ENCODE results near the gene PHKB.
"Not testable (repeated sequence)": the region's sequence is repeated elsewhere in the genome, so short reads cannot be mapped to it uniquely, and the experiment has no call there.

PHKB gene

DNA sequence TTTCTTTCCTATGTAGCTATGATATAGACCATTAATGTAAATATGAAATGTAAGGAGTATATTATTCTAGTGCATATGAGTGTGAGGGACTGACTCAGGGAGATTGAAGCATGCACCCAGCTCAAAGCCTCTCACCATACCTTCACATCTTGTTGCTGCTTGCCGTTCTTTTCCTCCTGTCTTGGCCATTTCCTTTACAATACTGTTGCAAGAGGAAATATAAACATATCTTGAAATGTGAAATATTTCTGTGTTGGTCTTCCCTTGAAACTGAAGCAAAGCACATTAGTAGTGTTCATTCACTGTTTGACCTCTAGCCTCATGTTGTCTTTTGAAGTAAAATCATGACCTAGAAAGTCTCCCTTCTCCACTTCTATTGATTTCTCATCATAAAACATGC, 46.6 kb downstream of the PHKB start:
- no peak for DNase-seq (ENCODE audit: low spot score)

DNA sequence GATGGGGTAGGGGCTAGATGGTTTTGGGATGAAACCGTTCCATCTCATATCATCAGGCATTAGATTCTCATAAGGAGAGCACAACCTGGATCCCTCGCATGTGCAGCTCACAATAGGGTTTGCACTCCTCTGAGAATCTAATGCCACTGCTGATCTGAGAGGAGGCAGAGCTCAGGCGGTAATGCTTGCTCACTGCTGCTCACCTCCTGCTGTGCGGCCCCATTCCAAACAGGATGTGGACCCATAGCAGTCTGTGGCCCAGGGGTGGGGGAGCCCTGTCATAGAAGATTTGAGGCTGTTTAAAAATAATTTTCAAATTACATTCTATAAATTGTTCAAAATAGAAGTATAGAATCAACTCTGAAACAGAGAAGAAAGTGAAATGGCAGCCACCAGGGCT, 50.8 kb downstream of the PHKB start:
- DNase-seq (ENCODE audit: low spot score): no peak

DNA sequence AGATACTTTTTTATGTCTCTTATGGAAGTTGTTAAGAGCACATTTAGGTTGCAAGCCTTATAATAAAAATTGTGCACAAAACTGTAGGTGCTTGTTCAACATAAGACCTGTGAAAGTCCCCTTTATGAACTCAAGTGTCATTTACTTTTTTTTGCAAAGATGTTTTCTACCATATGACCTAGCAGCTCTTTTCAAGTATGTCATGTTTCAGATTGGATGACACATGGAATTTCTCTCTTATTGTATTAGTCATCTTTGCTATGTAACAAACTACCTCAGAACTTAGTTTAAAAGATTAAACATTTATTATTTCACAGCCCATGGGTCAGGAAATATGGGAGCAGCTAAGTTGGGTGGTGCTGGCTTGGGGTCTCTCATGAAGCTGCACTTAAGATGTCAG, 57.9 kb downstream of the PHKB start:
- no peak for DNase-seq (ENCODE audit: low spot score)

DNA sequence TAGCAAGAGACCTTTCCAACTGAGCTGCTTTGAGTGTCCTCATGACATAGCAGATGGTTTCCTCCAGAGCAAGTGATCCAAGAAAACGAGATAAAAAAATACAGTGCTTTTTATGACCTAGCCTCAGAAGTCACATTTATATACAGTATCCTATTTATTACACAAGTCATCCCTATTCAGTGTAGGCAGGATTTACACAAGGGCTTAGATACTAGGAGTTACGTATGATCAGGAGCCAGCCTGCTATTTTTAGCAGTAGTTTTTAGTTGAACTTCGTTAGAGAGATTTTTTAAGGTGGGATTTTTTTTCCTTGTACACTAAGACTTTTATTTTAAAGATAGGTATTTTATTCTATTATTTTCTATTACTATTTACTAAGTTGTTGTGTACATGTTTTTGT, 58.4 kb downstream of the PHKB start:
- no peak for DNase-seq (ENCODE audit: low spot score)

DNA sequence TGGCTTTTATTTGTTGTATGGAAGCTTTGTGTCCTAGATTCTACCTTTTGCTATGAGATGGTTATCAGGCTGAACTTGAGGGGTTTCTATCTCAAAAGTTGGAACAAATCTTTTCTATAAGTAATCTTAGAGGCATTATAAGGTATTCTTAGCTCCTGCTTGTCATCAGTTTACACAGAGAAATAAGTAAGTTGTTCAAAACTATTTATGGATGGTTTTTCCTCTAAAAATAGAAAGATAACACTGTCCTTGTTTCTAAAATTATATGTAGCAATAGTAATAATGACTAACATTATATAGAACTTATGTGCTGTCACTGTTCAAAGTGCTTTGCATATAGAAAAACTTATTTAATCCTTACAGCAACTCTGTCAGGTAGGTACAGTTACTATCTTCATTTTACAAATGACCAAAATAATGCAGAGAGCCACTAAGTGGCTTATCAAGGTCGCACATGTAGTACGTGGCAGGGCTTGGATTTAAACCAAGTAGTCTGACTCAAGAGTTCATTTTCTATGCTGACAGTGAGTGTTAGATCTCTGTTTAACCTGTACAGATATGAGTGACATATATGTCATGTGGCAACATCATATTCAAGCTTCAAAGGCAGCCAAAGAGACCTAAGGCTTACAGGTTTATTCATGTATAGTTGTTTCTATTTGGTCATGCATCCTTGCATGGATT, 59.0 kb downstream of the PHKB start:
- no peak for DNase-seq (ENCODE audit: low spot score)

DNA sequence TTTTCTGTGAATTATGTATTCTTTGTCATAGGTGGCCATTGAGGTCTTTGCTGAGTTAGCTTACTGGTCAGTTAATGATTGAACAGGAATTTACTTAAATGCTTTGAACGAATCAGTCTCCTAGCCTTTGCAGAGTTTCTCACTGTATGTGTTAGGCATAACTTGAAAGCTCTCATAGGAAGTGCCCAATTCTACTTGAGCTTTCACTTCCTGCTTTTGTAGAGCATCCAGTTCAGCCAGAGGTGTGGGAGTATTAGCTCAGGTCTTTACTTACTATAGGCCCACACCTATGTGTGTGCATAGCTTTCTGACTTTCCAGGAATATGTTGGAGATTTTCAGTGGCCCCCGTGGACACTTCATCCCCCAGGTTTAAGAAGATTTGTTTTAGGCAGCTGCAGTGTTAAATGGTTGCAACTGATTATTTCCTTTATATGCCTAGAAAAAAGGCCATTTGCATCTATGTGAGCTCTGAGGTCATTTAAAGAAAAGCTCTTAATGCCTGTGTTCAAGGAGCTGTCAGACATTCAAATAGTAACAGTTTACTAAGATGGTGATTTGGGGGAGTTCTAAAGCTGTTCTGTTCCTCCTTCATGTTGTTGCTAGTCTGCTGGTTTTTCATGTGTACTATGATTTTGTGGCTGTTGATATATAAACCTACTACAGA, 62.3 kb downstream of the PHKB start:
- DNase-seq (ENCODE audit: low spot score): no peak

DNA sequence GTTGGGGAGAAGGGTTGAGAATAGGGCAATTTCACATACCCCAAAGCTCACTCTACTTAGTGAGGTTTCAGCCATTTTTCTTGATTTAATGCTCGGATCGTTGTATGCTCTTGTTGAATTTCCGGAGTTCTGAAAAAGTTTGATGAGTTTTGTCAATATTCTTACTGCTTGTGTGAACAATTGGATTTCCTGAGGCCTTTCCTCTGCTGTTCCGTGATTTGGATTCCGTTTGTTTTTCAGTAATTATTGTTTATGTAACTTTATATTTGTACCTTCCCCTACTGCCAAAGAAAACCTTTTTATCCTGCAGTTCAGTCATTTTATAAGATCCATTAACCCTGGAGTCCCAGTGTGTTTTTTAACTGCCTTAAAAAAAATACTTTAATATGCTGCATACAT, 62.9 kb downstream of the PHKB start:
- DNase-seq (ENCODE audit: low spot score): no peak

DNA sequence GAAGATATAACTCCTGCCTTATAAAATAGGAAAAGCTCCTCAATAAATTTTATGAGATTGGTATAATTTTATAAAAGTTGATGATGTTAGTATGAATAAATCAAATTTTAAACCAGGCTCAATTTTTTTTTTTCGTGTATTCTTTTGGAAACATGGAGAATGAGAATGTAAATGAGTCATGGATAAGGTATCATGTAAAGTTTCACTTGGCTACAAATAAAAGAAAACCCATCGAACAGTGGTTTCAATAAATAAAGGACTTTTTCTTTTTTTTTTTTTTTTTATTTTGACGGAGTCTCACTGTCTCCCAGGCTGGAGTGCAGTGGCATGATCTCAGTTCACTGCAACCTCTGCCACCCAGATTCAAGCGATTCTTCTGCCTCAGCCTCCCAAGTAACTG, 67.3 kb downstream of the PHKB start:
- DNase-seq (ENCODE audit: low spot score): peak; percentile 8

DNA sequence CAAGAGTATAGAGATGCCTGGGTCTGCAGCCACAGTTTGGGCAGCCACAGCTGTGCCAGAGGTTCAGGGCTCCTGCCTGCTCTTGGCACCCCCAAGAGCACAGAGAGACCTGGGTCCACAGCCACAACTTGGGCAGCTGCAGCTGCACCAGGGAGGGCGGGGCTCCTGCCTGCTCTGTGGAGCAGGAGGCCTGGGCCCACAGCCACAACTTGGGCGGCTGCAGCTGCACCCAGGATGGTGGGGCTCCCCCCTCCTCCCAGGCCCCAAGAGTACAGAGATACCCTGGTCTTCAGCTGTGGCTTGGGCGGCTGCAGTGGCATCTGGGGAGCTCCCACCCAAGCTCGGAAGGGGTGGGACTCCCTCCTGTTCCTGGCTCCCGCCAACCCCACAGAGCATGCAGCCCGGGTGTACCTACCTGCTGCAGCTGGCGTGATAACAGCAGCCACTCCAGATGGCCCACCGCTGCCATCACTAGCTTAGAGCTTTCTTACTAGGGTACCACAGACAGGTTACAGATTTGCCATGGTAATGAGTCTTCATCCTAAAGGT, 72.7 kb downstream of the PHKB start:
- no peak for DNase-seq (ENCODE audit: low spot score)

DNA sequence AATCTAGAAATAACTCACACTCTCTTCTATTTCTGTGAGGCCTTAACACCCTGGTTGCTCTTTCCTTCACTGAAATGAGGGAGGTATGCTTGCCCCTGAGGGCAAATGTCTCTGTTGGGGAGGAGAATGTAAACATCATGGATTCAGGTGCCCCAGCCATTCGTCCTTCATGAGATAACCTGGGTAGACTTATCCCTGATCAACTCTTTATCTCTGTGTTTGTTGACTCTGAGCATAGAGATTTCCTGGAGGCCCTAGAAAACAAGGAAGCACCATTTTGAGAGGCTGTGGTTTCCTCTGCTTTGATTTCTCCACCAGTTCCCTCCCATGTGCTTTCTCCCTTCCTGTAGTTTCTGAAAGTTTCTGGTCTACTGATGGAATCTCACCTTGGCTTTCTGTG, 77.3 kb downstream of the PHKB start:
- DNase-seq (ENCODE audit: low spot score): no peak

DNA sequence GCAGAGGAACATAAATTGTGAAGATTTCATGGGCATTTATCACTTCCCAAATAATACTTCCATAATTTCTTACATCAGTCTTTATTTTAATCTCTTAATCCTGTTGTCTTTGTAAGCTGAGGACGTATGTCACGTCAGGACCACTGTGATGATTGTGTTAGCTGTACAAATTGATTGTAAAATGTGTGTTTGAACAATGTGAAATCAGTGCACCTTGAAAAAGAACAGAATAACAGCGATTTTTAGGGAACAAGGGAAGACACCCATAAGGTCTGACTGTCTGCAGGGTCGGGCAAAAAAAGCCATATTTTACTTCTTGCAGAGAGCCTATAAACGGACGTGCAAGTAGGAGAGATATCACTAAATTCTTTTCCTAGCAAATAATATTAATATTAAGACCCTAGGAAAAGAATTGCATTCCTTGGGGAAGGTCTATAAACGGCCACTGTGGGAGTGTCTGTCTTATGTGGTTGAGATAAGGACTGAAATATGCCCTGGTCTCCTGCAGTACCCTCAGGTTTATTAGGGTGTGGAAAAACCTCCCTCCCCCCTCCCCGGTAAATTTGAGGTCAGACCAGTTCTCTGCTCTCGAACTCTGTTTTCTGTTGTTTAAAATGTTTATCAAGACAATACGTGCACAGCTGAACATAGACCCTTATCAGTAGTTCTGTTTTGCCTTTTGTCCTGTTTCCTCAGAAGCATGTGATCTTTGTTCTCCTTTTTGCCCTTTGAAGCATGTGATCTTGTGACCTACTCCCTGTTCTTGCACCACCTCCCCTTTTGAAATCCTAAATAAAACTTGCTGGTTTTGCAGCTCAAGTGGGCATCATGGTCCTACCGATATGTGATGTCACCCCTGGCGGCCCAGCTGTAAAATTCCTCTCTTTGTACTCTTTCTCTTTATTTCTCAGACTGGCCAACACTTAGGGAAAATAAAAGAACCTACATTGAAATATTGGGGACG, 78.9 kb downstream of the PHKB start:
- DNase-seq (ENCODE audit: low spot score): not testable (repeated sequence)

DNA sequence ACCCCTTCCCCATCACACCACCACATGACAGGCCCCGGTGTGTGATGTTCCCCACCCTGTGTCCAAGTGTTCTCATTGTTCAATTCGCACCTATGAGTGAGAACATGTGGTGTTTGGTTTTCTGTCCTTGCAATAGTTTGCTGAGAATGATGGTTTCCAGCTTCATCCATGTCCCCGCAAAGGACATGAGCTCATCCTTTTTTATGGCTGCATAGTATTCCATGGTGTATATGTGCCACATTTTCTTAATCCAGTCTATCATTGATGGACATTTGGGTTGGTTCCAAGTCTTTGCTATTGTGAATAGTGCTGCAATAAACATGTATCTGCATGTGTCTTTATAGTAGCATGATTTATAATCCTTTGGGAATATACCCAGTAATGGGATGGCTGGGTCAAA, 80.0 kb downstream of the PHKB start:
- not testable (repeated sequence) for DNase-seq (ENCODE audit: low spot score)

DNA sequence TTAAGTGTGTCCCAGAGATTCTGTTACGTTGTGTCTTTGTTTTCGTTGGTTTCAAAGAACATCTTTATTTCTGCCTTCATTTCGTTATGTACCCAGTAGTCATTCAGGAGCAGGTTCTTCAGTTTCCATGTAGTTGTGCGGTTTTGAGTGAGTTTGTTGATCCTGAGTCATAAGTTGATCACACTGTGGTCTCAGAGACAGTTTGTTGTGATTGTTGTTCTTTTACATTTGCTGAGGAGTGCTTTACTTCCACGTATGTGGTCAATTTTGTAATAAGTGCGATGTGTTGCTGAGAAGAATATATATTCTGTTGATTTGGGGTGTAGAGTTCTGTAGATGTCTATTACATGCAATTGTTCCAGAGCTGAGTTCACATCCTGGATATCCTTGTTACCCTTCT, 83.1 kb downstream of the PHKB start:
- DNase-seq (ENCODE audit: low spot score): not testable (repeated sequence)

DNA sequence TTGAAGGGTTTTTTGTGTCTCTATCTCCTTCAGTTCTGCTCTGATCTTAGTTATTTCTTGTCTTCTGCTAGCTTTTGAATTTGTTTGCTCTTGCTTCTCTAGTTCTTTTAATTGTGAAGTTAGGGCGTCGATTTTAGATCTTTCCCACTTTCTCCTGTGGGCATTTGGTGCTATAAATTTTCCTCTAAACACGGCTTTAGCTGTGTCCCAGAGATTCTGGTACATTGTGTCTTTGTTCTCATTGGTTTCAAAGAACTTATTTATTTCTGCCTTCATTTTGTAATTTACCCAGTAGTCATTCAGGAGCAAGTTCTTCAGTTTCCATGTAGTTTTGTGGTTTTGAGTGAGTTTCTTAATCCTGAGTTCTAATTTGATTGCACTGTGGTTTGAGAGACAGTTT, 90.1 kb downstream of the PHKB start:
- not testable (repeated sequence) for DNase-seq (ENCODE audit: low spot score)

DNA sequence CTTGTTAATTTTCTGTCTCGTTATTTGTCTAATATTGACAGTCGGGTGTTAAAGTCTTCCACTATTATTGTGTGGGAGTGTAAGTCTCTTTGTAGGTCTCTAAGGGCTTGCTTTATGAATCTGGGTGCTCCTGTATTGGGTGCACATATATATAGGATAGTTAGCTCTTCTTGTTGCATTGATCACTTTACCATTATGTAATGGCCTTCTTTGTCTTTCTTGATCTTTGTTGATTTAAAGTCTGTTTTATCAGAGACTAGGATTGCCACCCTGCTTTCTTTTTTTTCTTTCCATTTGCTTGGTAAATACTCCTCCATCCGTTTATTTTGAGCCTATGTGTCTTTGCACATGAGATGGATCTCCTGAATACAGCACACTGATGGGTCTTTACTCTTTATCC, 90.6 kb downstream of the PHKB start:
- not testable (repeated sequence) for DNase-seq (ENCODE audit: low spot score)

DNA sequence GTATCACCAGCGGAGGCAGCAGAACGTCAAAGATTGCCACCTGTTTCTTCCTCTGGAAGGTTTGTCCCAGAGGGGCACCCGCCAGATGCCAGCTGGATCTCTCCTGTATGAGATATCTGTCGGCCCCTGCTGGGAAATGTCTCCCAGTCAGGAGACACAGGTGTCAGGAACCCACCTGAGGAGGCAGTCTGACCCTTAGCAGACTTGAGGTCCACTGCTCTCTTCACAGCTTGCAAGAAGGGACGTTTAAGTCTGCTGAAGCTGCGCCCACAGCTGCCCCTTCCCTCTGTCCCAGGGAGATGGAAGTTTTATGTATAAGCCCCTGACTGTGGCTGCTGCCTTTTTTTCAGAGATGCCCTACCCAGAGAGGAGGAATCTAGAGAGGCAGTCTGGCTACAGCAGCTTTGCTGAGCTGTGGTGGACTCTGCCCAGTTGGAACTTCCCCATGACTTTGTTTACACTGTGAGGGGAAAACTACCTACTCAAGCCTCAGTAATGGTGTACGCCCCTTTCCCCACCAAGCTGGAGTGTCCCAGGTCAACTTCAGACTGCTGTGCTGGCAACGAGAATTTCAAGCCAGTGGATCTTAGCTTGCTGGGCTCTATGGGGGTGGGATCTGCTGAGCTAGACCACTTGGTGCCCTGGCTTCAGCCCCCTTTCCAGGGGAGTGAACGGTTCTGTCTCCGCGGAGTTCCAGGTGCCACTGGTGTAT, 92.9 kb downstream of the PHKB start:
- no peak for DNase-seq (ENCODE audit: low spot score)

DNA sequence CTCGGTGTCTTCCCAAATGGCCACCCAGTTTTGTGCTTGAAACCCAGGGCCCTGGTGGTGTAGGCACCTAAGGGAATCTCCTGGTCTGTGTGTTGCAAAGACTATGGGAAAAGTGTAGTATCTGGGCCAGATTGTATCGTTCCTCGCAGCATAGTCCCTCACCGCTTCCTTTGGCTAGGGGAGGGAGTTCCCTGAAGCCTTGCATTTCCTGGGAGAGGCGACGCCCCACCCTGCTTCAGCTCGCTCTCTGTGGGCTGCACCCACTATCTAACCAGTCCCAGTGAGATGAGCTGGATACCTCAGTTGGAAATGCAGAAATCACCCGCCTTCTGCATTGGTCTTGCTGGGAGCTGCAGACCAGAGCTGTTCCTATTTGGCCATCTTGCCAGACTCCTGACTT, 93.5 kb downstream of the PHKB start:
- DNase-seq (ENCODE audit: low spot score): not testable (repeated sequence)

DNA sequence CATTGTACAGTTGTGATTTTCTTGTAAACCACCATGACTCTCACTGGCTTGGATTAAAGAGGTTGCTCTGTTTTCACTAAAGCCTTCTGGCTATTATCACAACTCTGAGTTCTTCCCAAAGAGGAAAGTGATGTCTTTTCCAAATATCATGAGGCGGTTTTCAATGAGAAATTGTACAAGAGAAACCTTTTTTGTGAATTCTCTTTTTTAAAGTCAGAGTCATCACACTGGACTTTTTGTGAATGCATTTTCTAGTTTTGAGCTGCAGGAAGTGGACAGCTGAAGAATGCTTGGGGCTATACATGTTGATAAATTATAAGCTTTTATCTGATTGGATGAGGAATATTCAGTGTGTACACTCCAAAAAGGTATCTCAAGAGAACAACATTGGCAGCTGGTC, 100.2 kb downstream of the PHKB start:
- DNase-seq (ENCODE audit: low spot score): peak; percentile 51

DNA sequence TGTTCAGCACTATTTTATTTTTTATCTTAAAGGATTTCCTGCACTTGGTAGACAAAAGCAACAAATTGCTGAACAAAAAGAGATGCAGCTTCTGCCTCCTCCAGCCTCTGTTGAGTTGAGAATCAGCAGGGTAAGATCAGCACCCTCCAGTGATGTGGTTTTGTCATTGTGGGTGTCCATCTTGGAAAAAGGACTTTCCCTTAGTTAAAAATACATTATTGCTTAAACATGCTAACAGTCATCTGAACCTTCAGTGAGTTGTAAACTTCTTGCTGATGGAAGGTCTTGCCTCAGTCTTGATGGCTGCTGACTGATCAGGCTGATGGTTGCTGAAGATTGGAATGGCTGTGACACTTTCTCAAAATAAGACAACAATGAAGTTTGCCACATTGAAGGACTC, 101.2 kb downstream of the PHKB start:
- DNase-seq (ENCODE audit: low spot score): no peak

DNA sequence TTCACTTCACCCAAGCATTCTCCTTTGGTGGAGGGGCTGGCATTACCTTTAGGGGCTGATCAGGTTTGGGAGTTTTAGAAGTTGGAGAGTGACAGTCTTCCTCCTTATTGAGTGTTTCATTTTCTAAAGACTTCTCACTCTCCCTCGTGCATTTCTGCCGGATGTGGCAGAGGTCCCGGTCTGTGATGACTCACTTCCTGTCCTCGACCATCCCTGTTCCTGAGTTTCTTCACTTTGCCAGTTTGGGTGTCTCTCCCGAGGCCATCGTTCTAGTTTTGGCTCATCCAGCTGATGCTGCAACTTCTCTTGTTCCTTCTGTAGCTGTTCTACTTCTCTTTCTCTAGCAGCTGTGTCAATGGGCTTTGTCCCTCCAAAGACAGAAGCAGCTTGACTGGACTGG, 104.3 kb downstream of the PHKB start:
- DNase-seq (ENCODE audit: low spot score): no peak

DNA sequence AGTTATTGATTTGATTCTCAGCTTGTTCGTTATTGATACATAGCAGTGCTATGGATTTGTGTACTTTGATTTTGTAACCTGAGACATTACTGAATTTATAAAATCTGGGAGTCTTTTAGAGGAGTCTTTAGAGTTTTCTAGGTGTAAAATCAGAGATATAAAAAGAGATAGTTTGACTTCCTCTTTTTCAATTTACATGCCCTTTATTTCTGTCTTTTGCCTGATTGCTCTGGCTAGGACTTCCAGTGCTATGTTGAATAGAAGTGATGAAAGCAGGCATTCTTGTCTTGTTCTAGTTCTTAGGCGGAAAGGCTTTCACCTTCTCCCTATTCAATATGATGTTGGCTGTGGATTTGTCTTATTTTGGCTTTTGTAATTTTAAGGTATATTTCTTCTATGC, 106.2 kb downstream of the PHKB start:
- no peak for DNase-seq (ENCODE audit: low spot score)

DNA sequence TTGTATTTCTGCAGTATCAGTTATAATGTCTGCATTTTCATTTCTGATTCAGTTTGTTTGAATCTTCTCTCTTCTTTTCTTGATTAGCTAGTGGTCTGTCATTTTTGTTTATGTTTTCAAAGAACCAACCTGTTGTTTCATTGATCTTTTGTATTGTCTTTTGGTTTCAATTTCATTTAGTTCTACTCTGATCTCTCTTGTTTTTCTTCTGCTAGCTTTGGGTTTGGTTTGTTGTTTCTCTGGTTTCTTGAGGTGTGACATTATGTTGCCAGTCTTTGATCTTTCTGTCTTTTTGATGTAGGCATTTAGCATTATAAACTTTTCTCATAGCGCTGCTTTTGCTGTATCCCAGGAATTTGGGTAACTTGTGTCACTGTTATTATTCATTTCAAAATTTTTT, 107.2 kb downstream of the PHKB start:
- no peak for DNase-seq (ENCODE audit: low spot score)

Data from COLO829 (cell line).